Activated naive CD4-positive, alpha-beta T cell treated with anti-CD3 and anti-CD28 coated beads, Interleukin-2, amount 50 U/mL, for 24 hours (primary cell): Measurements from ENCODE around the gene RNF151.

Experiments
- H3K27ac Mint-ChIP-seq: one replicate; pipeline ENCODE4 v1.8.0; 2021; ENCODE audit warnings: mild to moderate bottlenecking, mixed read lengths
- H3K27me3 Mint-ChIP-seq: one replicate; pipeline ENCODE4 v1.8.0; 2021; ENCODE audit warnings: mixed read lengths
- H3K36me3 Mint-ChIP-seq: one replicate; pipeline ENCODE4 v1.8.0; 2021; ENCODE audit warnings: mixed read lengths
- H3K4me1 Mint-ChIP-seq: one replicate; pipeline ENCODE4 v1.8.0; 2021; ENCODE audit warnings: mixed read lengths
- H3K4me3 Mint-ChIP-seq: one replicate; pipeline ENCODE4 v1.8.0; 2021; ENCODE audit warnings: mild to moderate bottlenecking, mixed read lengths
- H3K9me3 Mint-ChIP-seq: one replicate; pipeline ENCODE4 v1.8.0; 2021; ENCODE audit warnings: mixed read lengths

Gene RNF151

DNA sequence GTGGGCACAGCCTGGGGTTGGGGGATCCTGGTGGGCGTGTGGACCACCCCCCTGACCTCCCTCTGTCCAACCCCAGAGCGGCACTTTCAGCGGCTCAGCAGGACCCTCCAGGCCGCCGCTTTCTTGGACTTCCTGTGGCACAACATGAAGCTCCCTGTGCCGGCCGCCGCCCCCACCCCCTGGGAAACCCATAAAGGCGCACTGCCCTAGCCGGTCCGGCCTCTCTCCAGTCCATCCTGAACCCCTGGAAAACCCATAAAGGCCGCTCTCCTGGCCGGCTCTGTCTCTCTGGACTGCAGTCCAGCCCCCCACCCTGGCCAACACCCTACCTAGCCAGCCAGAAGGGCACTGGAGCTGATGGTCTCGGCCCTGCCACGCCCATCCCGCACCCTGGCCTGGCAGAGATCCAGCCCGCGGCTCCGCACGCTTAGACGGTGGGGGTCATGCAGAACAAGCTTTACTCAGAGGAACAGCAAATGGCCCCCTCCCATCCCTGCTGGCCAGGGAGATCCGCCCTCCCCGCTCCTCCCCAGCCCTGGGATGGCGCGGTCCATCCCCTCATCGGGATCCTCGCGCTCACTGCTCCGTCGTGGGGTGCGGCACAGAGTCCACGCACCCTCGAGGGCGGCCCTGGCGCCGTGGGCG, 11.9 kb downstream of the RNF151 start:
- Mint-ChIP-seq H3K36me3 (peaks cover 11% of the 10 kb centered on the region), H3K4me3 (no peak overlapping the region), H3K27ac (no peak overlapping the region), H3K4me1 (peaks cover 6% of the 10 kb centered on the region), H3K9me3 (no peaks in the 10 kb centered on the region), H3K27me3 (peaks cover 2% of the 10 kb centered on the region)

DNA sequence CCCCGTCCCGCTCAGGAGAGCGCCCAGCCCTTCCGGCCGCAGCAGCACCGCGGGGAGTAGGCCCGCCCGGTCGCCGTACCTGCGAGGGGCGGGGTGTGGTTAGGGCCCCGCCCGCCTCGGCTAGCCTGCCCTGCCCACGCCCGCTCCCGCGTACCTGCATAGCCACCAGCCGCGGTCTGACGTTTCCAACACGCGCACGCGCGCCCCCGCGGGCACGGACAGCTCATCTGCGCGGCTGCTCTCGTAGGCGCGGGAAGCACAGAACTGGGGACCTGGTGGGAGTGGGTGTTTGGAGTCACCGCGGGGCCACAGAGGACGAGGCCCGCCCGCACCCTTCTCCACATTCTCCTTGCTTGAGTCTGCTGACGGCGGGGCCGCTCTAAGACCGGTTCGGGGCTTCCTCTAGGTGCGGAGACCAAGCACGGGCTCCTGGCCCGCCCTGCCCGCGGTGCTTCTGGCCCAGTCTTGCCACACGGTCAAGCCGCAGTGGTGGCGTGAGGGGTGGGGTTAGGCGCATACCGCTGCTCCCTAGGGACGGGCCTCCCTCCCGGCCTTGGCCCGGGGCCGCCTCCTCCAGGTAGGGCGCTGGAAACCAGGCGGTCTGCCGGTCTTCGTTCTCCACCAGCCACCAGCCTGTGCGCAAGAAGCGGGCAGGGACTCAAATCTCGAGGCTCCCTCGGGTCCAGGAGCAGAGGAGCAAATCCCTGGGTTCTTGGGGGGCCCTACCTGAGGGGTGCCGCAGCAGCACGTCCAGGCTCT, 12.8 kb downstream of the RNF151 start:
- H3K27ac Mint-ChIP-seq: no peak overlapping the region
- H3K4me3 Mint-ChIP-seq: no peak overlapping the region
- H3K9me3 Mint-ChIP-seq: no peaks in the 10 kb centered on the region

DNA sequence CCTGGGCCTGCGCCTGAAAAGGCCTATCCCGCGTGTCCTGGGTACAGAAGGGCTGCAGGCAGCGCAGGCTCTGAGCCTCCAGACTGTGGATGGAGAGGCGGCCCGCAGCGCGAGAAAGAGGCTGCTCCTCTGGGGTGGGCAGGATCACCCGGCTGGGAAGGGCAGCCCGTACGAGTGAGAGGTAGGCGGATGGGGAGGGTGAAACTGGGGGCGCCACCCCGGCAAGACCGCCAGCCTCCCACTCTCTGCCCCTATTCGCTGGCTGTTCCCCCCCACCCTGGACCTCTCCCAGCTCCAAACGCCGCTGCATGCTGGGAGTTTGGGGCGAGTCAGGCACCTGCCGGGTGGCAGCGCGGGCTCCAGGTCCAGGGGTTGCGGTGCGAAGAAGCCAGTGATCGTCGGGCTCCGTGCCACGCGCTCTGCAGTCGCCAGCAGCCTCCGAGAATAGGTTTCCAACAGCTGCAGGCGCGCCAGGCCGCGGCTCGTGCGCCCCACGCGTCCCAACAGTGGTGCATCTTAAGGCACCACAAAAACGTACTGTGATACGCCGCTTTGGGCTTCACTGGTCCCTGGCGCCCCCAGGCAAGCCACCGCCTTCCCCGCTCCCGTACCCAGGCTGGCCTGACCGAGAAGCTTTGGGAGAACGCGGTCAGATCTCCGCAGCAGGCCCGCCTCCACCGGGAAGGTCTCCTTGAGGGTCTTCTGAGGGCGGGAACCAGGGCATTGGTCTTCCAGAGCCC, 13.5 kb downstream of the RNF151 start:
- Mint-ChIP-seq H3K36me3 (peaks cover 8% of the 10 kb centered on the region), H3K4me1 (peaks cover 12% of the 10 kb centered on the region), H3K9me3 (no peaks in the 10 kb centered on the region), H3K27ac (no peak overlapping the region), H3K27me3 (peaks cover 2% of the 10 kb centered on the region), H3K4me3 (no peak overlapping the region)

More for the DNA sequence above, 12.8 kb downstream of the RNF151 start:
- peaks cover 6% of the 10 kb centered on the region for H3K4me1 Mint-ChIP-seq
- H3K27me3 Mint-ChIP-seq: peaks cover 2% of the 10 kb centered on the region
- peaks cover 11% of the 10 kb centered on the region for H3K36me3 Mint-ChIP-seq

DNA sequence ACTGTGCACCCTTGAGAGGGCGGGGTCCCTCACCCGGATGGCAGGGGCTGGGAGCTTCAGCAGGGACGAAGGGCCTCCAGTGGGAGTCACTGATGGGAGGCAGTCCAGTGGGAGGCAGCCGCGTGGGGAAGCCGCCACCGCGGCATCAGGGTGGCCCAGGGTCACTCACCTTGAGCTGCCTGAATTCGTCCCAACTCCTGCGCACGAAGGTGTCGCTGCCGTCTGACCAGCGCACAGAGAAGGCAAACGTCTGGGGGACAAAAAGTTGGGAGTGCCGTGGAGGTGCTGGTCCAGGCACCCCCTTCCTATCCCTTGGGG, 14.1 kb downstream of the RNF151 start:
- H3K27me3 Mint-ChIP-seq: peaks cover 2% of the 10 kb centered on the region
- no peak overlapping the region for H3K4me3 Mint-ChIP-seq
- H3K9me3 Mint-ChIP-seq: no peaks in the 10 kb centered on the region
- peaks cover 14% of the 10 kb centered on the region for H3K4me1 Mint-ChIP-seq
- H3K27ac Mint-ChIP-seq: no peak overlapping the region
- peaks cover 8% of the 10 kb centered on the region for H3K36me3 Mint-ChIP-seq

DNA sequence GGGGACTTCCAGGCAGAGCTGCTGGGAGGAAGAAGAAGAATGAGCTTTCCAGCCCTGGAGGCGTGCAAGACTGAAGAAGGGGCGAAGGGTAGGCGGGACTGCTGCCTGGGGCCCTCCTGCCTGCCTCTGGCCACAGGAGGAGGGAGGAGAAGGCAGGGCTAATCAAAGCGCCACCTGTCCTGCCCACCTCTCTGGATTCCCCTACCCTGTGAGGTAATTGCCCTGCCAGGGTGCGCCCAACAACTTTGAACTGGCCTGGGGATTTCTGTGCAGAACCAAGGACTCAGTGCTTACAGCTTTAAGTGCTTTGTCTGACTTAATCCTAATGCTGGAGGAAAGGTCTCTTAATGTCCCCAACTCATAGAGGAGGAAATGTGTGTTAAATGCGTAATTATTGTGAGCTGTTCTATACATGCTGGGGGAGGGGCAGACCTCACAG, 14.8 kb downstream of the RNF151 start, which contains the start of gene NOXO1:
Gene NOXO1, minus strand, starts transcription at position 72 of the 439 bp plus-strand sequence. CDS start 290 bp downstream, outside the sequence.
- Mint-ChIP-seq H3K27ac (no peak within 1 kb of the TSS), H3K36me3 (peaks cover 5% of the 10 kb centered on the region), H3K9me3 (no peaks in the 10 kb centered on the region), H3K4me3 (no peak within 1 kb of the TSS), H3K27me3 (peaks cover 2% of the 10 kb centered on the region), H3K4me1 (peaks cover 14% of the 10 kb centered on the region)

DNA sequence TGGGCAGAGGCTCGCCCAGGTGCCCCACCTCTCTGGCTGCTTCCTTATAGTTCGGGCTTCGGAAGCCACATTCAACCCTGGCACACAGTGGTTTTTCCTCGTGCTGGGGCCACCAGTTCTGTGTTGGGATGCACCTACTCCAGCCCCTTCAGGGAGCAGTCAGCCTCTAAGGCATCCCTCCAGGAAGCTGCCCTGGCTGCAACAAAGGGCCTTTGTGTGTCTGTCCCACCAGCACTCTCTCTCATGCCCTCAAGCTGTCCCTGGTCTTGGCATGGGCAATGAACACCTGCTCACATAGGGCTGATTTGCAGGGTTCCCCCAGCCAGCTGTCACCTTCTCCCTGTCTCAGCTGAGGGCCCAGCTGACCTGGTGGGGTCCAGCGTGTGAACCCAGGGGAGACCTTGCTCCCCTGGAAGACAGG, 15.4 kb downstream of the RNF151 start:
- Mint-ChIP-seq H3K9me3 (no peaks in the 10 kb centered on the region), H3K27ac (no peak overlapping the region), H3K4me3 (no peak overlapping the region), H3K4me1 (peaks cover 14% of the 10 kb centered on the region), H3K27me3 (peaks cover 2% of the 10 kb centered on the region), H3K36me3 (peaks cover 7% of the 10 kb centered on the region)

DNA sequence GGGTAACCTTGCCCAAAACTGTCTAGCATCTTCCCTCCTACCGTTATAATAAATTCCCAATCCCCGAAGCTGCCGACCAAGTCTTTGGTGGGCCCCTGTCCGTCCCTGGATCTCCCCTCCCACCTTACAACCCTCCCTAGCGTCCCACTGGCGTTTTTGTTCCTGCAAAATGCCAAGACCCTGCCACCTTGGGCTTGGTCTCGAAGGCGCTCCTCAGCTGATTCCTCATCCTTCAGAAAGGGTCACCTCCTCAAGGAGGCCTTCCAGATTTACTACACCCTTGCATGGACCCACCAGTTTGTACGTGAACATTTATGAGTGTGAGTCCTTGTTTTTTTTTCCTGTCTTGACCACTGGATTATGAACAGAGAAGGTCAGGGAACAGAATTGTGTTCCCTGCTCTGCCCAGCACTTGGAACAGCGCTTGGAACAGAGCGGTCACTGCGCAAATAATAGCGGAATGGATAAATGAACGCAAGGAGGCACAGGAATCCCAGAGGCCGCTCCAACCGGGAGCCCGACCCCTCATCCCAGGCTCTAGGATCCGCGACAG, 16.4 kb downstream of the RNF151 start:
- H3K4me1 Mint-ChIP-seq: peaks cover 14% of the 10 kb centered on the region
- H3K4me3 Mint-ChIP-seq: peak overlapping the region; percentile 81
- no peaks in the 10 kb centered on the region for H3K9me3 Mint-ChIP-seq
- peaks cover 2% of the 10 kb centered on the region for H3K27me3 Mint-ChIP-seq
- H3K27ac Mint-ChIP-seq: peak overlapping the region; percentile 55
- H3K36me3 Mint-ChIP-seq: peaks cover 4% of the 10 kb centered on the region

DNA sequence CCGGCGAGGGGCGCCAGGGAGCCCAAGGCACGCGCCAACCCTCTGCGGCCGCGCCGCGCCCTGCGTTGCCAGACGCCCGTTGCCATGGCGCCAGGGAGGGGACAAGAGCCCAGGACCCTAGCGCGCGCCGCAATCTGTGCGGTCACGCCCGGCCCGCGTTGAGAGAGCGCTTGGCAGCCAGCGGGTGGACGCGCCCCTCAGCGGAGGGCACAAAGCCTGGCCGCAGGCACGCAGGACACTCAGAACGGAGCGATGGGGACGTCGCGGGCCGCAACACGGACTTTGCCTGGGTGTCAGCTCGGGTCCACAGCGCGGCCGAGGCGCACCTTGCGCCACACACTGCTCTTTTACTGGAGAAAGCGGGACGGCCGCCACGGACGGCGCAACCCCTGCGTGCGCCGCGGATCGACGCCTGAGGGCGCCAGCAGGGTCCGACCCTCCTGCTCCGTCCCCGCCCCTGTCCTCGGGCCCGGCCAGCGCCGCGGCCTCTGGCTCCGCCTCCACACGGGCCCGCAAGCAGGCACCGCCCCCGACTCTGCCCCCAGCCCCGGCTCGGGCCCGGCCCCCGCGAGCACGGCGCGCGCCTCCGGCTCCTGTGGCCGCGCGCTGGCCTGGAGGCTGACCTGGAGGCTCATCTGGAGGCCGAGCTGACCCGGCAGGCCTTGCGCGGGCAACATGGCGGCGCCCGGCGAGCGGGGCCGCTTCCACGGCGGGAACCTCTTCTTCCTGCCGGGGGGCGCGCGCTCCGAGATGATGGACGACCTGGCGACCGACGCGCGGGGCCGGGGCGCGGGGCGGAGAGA, 17.1 kb downstream of the RNF151 start, which contains the start of gene GFER:
Gene GFER, plus strand, starts transcription at position 650 of the 803 bp plus-strand sequence. Its CDS starts 26 bp downstream, at position 676.
- Mint-ChIP-seq H3K9me3 (no peaks in the 10 kb centered on the region), H3K4me3 (peak within 1 kb of the TSS; percentile 81), H3K27me3 (peaks cover 5% of the 10 kb centered on the region), H3K27ac (peak within 1 kb of the TSS; percentile 55), H3K36me3 (peaks cover 4% of the 10 kb centered on the region), H3K4me1 (peaks cover 17% of the 10 kb centered on the region)

DNA sequence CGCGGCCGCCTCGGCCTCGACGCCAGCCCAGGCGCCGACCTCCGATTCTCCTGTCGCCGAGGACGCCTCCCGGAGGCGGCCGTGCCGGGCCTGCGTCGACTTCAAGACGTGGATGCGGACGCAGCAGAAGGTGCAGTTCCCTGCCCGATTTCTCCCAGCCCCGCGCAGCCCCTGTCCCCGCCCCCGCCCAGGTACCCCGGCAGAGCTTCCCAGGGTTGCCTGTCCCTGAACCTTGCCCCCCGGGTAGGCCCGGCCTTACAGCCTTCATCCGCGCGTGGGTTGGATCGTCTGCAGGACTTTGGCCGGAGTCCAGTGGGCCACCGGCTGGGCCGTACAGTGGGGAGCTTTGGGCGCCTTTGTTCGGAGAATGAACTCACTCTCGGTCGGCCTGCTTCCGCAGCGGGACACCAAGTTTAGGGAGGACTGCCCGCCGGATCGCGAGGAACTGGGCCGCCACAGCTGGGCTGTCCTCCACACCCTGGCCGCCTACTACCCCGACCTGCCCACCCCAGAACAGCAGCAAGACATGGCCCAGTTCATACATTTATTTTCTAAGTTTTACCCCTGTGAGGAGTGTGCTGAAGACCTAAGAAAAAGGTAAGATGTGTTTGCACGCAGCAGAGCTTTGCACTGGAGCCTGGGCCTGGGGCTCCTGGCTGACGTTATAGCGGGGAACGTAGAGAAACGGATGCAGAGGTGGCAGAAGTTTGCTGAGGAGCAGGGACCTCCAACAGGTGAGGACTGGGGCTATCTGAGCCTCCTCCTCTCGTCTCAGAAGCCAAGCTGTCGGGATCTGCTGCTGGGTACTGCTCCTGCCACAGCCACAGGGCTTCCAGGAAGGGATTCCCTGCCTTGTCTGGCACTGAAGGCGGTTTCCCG, 17.9 kb downstream of the RNF151 start:
- H3K36me3 Mint-ChIP-seq: peaks cover 3% of the 10 kb centered on the region
- no peak overlapping the region for H3K27ac Mint-ChIP-seq

DNA sequence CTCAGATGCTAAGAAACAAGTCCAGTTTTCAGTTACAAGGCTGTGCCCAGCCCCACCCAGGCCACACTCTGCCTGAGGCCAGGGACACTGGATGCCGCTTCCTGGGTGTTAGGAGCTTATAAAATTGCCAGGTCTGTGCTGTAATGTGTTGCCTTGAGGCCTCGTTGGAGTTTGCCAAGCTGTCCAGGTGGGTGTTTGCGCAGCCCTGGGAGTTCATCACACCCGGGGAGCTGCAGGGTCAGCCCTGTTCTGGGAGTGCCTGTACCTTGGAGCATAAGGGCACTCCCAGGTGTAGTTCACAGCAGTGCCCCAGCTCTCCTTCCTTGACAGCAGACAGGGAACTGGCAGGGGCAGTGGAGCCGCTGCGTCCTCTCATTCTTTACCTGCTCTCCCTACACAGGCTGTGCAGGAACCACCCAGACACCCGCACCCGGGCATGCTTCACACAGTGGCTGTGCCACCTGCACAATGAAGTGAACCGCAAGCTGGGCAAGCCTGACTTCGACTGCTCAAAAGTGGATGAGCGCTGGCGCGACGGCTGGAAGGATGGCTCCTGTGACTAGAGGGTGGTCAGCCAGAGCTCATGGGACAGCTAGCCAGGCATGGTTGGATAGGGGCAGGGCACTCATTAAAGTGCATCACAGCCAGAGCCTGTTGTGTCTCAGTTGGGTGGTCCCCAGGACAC, 19.0 kb downstream of the RNF151 start:
- Mint-ChIP-seq H3K36me3 (peaks cover 3% of the 10 kb centered on the region), H3K27ac (peak overlapping the region; percentile 30), H3K9me3 (no peaks in the 10 kb centered on the region), H3K4me1 (peaks cover 20% of the 10 kb centered on the region), H3K27me3 (peaks cover 11% of the 10 kb centered on the region), H3K4me3 (peak overlapping the region; percentile 80)

More for the DNA sequence above, 17.9 kb downstream of the RNF151 start:
- Mint-ChIP-seq H3K27me3 (peaks cover 11% of the 10 kb centered on the region), H3K4me1 (peaks cover 20% of the 10 kb centered on the region), H3K4me3 (peak overlapping the region; percentile 80), H3K9me3 (no peaks in the 10 kb centered on the region)

DNA sequence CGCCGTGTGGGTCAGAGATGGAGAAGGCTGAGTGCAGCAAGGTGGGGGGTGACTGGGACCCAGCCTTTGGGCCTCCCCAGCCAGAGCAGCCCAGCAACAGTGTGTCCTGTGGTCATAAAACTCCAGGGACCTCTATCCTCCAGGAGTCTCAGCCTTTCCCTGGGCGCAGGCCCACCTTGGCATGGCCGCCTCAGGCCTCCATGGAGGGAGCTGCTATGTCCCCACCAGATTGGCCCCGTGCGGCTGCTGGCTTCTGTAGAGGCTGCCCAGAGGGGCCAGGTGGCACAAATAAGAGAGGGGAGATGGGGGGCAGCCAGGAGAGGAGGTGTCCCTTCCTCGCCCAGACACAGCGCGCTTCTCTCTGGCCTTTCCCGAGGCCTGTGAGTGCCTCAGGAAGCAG, 20.5 kb downstream of the RNF151 start:
- Mint-ChIP-seq H3K27ac (no peak overlapping the region), H3K9me3 (no peaks in the 10 kb centered on the region), H3K27me3 (peaks cover 9% of the 10 kb centered on the region), H3K4me3 (no peak overlapping the region), H3K36me3 (peaks cover 3% of the 10 kb centered on the region), H3K4me1 (peaks cover 31% of the 10 kb centered on the region)

DNA sequence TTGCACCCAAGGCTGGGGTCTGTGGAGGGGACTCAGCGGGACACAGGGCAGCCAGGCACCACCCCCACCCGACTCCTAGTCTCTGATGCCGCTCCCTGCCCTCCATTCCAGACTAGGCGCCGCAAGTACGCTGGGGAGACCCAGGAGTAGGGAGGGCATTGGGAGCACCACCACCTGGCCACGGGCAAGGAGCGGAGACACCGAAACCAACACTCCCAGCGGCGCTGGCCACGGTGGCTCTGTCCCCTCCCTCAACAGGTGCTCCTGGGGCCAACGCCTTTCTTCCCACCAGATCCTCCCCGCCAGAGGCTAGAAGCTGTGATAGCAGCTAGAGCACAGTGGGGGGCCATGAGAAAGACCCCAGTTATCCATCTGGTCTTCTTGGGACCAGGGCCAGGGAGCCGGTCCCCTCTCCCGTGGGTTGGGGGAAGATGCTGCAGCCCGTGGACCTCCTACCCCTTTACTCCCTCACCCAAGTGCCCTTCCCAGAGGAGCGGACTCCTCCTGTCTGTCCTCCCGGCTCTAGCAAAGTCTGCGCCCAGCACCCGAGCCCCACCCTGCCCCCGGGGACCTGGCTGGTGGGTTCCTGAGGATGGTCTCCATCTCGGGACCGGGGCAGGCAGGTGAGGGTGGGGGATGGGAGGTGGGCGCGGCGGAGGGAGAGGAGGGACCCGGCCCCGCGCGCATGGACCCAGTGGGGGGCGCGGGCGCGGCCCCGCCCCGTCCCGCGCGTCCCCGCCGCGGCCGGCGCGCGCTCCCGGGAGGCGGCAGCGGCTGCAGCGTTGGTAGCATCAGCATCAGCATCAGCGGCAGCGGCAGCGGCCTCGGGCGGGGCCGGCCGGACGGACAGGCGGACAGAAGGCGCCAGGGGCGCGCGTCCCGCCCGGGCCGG, 22.8 kb downstream of the RNF151 start, which contains the start of gene SYNGR3:
Gene SYNGR3, plus strand, starts transcription at position 762 of the 892 bp plus-strand sequence. CDS start 133 bp downstream, outside the sequence.
- Mint-ChIP-seq H3K27ac (no peak within 1 kb of the TSS), H3K27me3 (peaks cover 9% of the 10 kb centered on the region), H3K4me1 (peaks cover 29% of the 10 kb centered on the region), H3K9me3 (no peaks in the 10 kb centered on the region), H3K4me3 (peak within 1 kb of the TSS; percentile 77), H3K36me3 (peaks cover 3% of the 10 kb centered on the region)

DNA sequence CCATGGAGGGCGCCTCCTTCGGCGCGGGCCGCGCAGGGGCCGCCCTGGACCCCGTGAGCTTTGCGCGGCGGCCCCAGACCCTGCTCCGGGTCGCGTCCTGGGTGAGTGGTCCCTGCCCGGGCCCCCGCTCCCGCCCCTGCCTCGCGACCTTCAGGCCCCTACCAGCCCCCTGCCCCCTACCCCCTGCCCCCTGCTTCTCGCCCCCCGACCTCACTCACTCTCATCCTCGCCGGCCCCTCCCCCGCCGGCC, 23.4 kb downstream of the RNF151 start:
- Mint-ChIP-seq H3K9me3 (no peaks in the 10 kb centered on the region), H3K4me3 (no peak overlapping the region), H3K27me3 (peaks cover 9% of the 10 kb centered on the region), H3K36me3 (peaks cover 3% of the 10 kb centered on the region), H3K27ac (no peak overlapping the region), H3K4me1 (peaks cover 24% of the 10 kb centered on the region)
